GM12873 (cell line): ENCODE data around the gene SYT17.

Experiments
- CTCF ChIP-seq: IDR thresholded peaks from 2 replicates; pipeline ENCODE4 v1.5.1; 2012; ENCODE audit warnings: low read depth, mild to moderate bottlenecking, moderate library complexity, low read length, control low read depth; ENCODE audit not compliant: insufficient read depth; ENCODE audit errors: missing control alignments

Gene SYT17

GRCh38 chr16:19292186-19292585 lies 124.1 kb downstream of the SYT17 start:
- no peak for TF ChIP-seq CTCF

DNA sequence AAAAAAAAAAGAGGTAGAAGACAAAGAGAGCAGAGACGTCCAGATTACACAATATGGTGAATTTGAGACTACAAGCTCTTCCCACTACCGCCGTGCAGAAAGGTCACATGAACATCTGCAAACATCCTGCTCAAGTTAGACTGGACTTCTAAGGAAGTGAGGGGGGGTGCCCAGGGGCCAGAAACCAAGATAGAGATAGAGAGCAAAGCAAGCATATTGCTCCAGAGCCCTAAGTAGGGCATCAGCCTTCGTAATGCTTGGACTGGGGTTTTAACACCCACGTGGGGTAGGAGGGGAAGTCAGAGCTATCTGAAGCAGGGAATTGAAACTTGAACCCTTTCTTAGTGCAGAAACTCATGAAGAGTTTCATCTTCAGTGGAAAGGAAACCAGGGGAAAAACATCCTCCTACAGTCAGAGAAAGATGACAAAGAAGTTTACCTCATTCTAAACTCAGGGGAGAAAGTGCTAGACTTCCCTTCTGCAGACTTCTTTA lies 126.2 kb downstream of the SYT17 start:
- TF ChIP-seq CTCF = no peak

- TF ChIP-seq CTCF = no peak
These were observed 127.4 kb downstream of the SYT17 start for GRCh38 chr16:19295393-19295792.

- no peak for TF ChIP-seq CTCF
These were observed 129.4 kb downstream of the SYT17 start for GRCh38 chr16:19297454-19297853.

DNA sequence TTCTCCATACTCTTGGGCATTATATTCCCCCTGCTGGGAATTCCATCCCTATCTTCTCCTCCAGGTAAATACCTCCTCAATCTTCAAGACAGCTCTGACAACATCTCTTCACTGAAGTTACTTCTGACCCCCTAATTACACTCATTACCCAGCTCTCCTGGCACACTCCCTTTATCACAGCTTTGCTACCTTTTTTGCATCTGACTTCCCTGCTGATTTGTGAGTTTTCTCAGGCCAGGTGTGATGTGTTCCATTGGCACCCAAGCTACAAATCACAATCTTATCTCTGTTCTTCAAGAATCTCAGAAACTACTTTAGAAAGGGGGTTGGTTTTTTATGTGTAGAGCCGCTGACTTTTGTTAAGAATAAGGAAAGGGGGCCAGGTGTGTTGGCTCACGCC lies 131.5 kb downstream of the SYT17 start:
- TF ChIP-seq CTCF = no peak

GRCh38 chr16:19301931-19302330 lies 133.9 kb downstream of the SYT17 start:
- no peak for TF ChIP-seq CTCF

DNA sequence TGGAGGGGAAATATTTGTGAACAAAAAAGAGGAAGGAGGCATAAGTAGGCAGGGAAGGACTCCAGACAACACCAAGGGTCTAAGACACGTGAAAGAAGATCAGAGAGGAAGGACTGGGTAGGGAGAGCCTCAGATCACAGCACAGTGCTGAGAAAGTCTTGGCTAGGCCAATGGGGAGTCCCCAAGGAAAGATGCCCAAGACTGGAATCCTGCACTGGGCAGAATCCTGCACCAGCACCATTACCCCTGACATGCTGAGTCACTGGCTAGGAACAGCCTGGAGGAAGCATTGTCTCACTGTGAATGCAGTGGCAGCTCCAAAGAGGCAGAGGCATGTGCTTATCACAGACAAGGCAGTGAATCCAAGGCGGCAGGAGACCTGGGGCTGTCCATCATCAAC lies 136.7 kb downstream of the SYT17 start:
- no peak for TF ChIP-seq CTCF
